Measurements from ENCODE around the gene OSBPL5.

OSBPL5 gene

DNA sequence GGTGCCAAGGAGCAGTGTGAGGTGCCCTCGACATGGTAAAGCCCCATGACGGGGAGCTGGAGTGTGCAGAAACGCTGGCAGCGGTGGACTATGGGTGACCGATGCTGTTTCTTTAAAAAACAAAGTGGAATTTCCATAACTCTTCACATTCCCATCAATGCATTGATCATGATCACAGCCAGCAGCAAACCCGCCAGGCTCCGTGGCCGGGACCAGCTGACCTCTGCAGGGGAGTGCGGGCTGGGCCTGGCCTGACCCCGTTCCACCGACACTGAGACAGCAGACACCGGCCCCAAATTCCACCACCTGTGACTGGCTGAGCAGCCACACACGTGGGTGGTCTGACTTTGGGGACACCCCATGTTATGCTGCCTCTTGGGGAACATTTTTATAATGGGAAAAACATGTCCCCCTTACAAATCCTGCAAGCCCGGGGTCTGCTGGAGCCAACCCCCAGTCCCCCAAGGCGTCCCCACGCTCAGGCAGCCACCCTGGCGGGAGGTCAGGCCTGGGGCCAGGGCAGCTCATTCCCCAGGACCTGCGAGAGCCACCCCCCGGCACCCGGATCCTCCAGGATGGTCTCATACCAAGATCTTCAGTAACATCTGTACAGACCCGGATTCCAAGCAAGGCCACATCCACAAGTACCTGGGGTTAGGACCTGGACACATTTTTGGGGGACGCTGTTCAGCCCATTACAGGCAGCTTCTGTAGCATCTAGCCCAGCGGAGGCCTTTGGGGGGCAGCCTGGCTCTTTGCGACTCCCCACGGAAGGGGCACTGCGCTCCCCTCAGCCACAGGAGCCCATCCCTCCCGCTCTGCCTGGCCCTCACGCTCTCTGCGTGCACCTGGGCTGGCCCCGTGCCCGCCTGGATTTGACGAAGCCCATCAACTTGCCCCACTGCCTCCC lies 20.6 kb downstream of the OSBPL5 start (continued):
- TF ChIP-seq ZNF324 (tag by site-specific recombination; IDR thresholded peaks at IDR 0.05), result no peak
- no peak for TF ChIP-seq ZNF514 (tag by site-specific recombination; IDR thresholded peaks at IDR 0.05)
- no peak for TF ChIP-seq ZNF416 (tag by site-specific recombination; IDR thresholded peaks at IDR 0.05)
- no peak for TF ChIP-seq ZNF645 (tag by site-specific recombination; IDR thresholded peaks at IDR 0.05)
- TF ChIP-seq ZNF311 (tag by site-specific recombination; IDR thresholded peaks at IDR 0.05; ENCODE audit: borderline replicate concordance), result no peak
- no peak for TF ChIP-seq ZNF350 (tag by site-specific recombination; IDR thresholded peaks at IDR 0.05)

DNA sequence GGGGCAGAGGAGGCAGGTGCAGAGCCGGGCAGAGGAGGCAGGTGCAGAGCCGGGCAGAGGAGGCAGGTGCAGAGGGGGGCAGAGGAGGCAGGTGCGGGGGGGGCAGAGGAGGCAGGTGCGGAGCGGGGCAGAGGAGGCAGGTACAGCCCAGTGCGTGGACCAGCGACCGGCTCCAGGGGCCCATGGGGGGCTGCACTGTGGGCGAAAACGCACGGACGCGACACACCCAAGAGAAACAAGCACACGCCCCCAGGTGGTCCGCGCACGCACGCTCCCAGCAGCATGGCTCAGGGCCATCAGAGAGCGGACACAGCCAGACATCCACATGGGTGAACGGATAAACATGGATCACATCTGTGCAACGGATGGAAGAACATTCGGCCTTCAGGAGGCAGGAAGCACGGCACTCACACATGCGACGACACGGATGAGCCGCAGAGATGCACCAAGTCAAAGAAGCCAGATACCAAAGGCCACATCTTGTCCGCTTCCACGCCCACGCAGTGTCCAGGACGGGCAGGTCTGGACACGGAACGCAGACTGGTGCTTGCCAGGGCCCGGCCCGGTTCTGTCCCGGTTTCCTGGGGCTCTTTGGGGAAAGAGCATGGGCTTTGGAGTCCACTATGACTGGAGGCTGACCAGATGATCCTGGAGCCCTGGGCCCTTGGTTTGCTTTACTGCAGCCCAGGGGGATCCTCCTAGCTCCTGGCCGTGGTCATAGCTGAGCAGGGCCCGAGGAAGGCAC lies 21.8 kb downstream of the OSBPL5 start:
- no peak for TF ChIP-seq MZF1 (tag by site-specific recombination; IDR thresholded peaks at IDR 0.05; ENCODE audit: borderline replicate concordance)
- TF ChIP-seq FEZF1 (tag by site-specific recombination; IDR thresholded peaks at IDR 0.05), result no peak
- no peak for TF ChIP-seq ZNF692 (tag by site-specific recombination; IDR thresholded peaks at IDR 0.05)
- TF ChIP-seq, protein P1, sequence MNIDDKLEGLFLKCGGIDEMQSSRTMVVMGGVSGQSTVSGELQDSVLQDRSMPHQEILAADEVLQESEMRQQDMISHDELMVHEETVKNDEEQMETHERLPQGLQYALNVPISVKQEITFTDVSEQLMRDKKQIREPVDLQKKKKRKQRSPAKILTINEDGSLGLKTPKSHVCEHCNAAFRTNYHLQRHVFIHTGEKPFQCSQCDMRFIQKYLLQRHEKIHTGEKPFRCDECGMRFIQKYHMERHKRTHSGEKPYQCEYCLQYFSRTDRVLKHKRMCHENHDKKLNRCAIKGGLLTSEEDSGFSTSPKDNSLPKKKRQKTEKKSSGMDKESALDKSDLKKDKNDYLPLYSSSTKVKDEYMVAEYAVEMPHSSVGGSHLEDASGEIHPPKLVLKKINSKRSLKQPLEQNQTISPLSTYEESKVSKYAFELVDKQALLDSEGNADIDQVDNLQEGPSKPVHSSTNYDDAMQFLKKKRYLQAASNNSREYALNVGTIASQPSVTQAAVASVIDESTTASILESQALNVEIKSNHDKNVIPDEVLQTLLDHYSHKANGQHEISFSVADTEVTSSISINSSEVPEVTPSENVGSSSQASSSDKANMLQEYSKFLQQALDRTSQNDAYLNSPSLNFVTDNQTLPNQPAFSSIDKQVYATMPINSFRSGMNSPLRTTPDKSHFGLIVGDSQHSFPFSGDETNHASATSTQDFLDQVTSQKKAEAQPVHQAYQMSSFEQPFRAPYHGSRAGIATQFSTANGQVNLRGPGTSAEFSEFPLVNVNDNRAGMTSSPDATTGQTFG (tag by site-specific recombination; IDR thresholded peaks at IDR 0.05; ENCODE audit: borderline replicate concordance), result no peak
- TF ChIP-seq, protein P2, sequence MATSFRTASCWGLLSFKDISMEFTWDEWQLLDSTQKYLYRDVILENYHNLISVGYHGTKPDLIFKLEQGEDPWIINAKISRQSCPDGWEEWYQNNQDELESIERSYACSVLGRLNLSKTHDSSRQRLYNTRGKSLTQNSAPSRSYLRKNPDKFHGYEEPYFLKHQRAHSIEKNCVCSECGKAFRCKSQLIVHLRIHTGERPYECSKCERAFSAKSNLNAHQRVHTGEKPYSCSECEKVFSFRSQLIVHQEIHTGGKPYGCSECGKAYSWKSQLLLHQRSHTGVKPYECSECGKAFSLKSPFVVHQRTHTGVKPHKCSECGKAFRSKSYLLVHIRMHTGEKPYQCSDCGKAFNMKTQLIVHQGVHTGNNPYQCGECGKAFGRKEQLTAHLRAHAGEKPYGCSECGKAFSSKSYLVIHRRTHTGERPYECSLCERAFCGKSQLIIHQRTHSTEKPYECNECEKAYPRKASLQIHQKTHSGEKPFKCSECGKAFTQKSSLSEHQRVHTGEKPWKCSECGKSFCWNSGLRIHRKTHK (tag by site-specific recombination; IDR thresholded peaks at IDR 0.05), result no peak
- no peak for TF ChIP-seq ZNF426 (tag by site-specific recombination; IDR thresholded peaks at IDR 0.05)
- no peak for TF ChIP-seq ZNF174 (tag by site-specific recombination; IDR thresholded peaks at IDR 0.05)
- no peak for TF ChIP-seq ZFP3 (tag by site-specific recombination; IDR thresholded peaks at IDR 0.05; ENCODE audit: low read depth)
- TF ChIP-seq PRDM6 (tag by site-specific recombination; IDR thresholded peaks at IDR 0.05), result no peak
- H3K27ac ChIP-seq (ENCODE audit: extremely low read depth, low read depth, low read length), result no peak overlapping the region
- ChIA-PET POLR2A (no interaction called here), CTCF (no interaction called here)
- H3K4me1 ChIP-seq (ENCODE audit: control insufficient read depth, insufficient read depth, low read length), result no peaks in the 10 kb centered on the region
- H3K9me3 ChIP-seq (ENCODE audit: control insufficient read depth, insufficient read depth, low read depth, low read length), result no peaks in the 10 kb centered on the region
- H3K36me3 ChIP-seq (ENCODE audit: control insufficient read depth in 2 of 2, insufficient read depth in 1 of 2, low read length in 2 of 2), result no peaks in the 10 kb centered on the region
- H3K4me3 ChIP-seq (ENCODE audit: low read depth, low read length), result no peak overlapping the region

Data from HEK293 (cell line).